K562 (cell line): Measurements from ENCODE around the gene FLT1. TPM values are rescaled to one million over a fixed set of nuclear protein-coding genes. Genes with fewer than 3 reads are reported as not detected.

Source experiments
- BHLHE40 ChIP-seq: IDR thresholded peaks from 2 replicates; pipeline ENCODE4 v1.6.1; 2011; ENCODE audit warnings: low read length, improper control_type of control experiment
- BRD4 ChIP-seq: fragments of 200-600 bp; sonication (generic); IDR thresholded peaks from 2 replicates; pipeline ENCODE4 v1.6.1; 2017; ENCODE audit warnings: inconsistent platforms
- CBFA2T2 ChIP-seq: fragments of 450-650 bp; conservative IDR thresholded peaks from 2 replicates; pipeline ENCODE4 v1.6.1; 2017; ENCODE audit warnings: mild to moderate bottlenecking
- CBX1 ChIP-seq: sonication (generic); IDR thresholded peaks from 2 replicates; pipeline ENCODE4 v1.6.1; 2016; ENCODE audit warnings: antibody characterized with exemption, low read depth, mild to moderate bottlenecking
- CHCHD3 ChIP-seq: fragments of 250-450 bp; sonication (Bioruptor Pico); IDR thresholded peaks from 2 replicates; pipeline ENCODE4 v2.1.2; 2022; ENCODE audit warnings: mild to moderate bottlenecking
- HCFC1 ChIP-seq: IDR thresholded peaks from 2 replicates; pipeline ENCODE4 v1.6.1; 2012; ENCODE audit warnings: low read depth, low read length, improper control_type of control experiment
- LARP7 ChIP-seq: fragments of 450-650 bp; IDR thresholded peaks from 2 replicates; pipeline ENCODE4 v1.6.1; 2016
- RBM14 ChIP-seq: fragments of 200-400 bp; formaldehyde crosslinking; IDR thresholded peaks from 2 replicates; pipeline ENCODE4 v1.6.1; 2018; ENCODE audit warnings: low read depth, mild to moderate bottlenecking, low read length, moderate library complexity, borderline replicate concordance; ENCODE audit not compliant: insufficient read depth
- TARDBP ChIP-seq: fragments of 450-650 bp; IDR thresholded peaks from 2 replicates; pipeline ENCODE4 v1.6.1; 2016
- ZNF184 ChIP-seq: sonication (generic); formaldehyde crosslinking; IDR thresholded peaks from 2 replicates; pipeline ENCODE4 v1.5.0; 2020; ENCODE audit warnings: missing genetic modification reagents
- ZNF253 ChIP-seq: fragments of 250-450 bp; sonication (Bioruptor Pico); conservative IDR thresholded peaks from 2 replicates; pipeline ENCODE4 v1.6.1; 2021; ENCODE audit warnings: mild to moderate bottlenecking
- ZNF311 ChIP-seq: fragments of 250-450 bp; sonication (Bioruptor Pico); IDR thresholded peaks from 2 replicates; pipeline ENCODE4 v1.4.0; 2020; ENCODE audit warnings: mild to moderate bottlenecking, moderate library complexity
- ZNF408 ChIP-seq: fragments of 250-450 bp; sonication (Bioruptor Pico); IDR thresholded peaks from 2 replicates; pipeline ENCODE4 v1.4.0; 2020; ENCODE audit warnings: low read depth, mild to moderate bottlenecking, moderate library complexity
- ZNF507 ChIP-seq: conservative IDR thresholded peaks from 2 replicates; pipeline ENCODE4 v1.6.1; 2017; ENCODE audit warnings: missing genetic modification characterization, missing compliant biosample characterization
- ZSCAN32 ChIP-seq: fragments of 450-650 bp; formaldehyde crosslinking; IDR thresholded peaks from 2 replicates; pipeline ENCODE4 v1.4.0; 2020; ENCODE audit warnings: mild to moderate bottlenecking, moderate library complexity
- polyA plus RNA-seq, 8 experiments: library from polyadenylated mRNA; depleted of rRNA in 4 of 8; stranded (reverse) in 5 of 8; unstranded in 3 of 8; fragments of >200 nt; fragmentation: Nextera tagmentation in 2 of 8; fragmentation: Illumina TruSeq in 1 of 8; extraction: Ambion mirVana in 2 of 8; extraction: Trizol in 1 of 8; gene quantifications; 2 replicates each; pipeline versions ENCODE4 v1.2.1 to v1.2.3, GENCODE V29; 2011 to 2014; ENCODE audit warnings: inconsistent platforms in 1 of 8, missing spikeins in 1 of 8
- total RNA-seq, 7 experiments: library from RNA; depleted of rRNA in 6 of 7; stranded (reverse); fragments of >200 nt in 6 of 7; fragmentation: Illumina TruSeq in 2 of 7; extraction: Trizol in 2 of 7; gene quantifications; 2 replicates each; pipeline versions ENCODE4 v1.2.1 to v1.2.3, GENCODE V29; 2011 to 2021; ENCODE audit warnings: low replicate concordance in 1 of 7
- TF ChIP-seq, protein P1 (sequence below): IDR thresholded peaks from 2 replicates; pipeline ENCODE4 v1.6.1; 2011; ENCODE audit not compliant: insufficient read length; ENCODE audit errors: extremely low read depth
- TF ChIP-seq, protein P2 (sequence below): sonication (generic); formaldehyde crosslinking; IDR thresholded peaks from 2 replicates; pipeline ENCODE4 v1.8.0; 2022; ENCODE audit warnings: mild to moderate bottlenecking, missing genetic modification reagents
- TF ChIP-seq, protein P3 (sequence below): sonication (generic); formaldehyde crosslinking; IDR thresholded peaks from 2 replicates; pipeline ENCODE4 v1.8.1; 2023; ENCODE audit warnings: mild to moderate bottlenecking, missing genetic modification reagents
- TF ChIP-seq, protein P4 (sequence below): fragments of 250-450 bp; sonication (Bioruptor Pico); IDR thresholded peaks from 2 replicates; pipeline ENCODE4 v1.4.0; 2020

Gene FLT1
- total and polyA plus RNA-seq, 9 of the 15 experiments (the other 6 are each of a cell fraction or from before 2014, with no cell fraction given), result 0.01 to 2.0 (median 0.22) TPM

DNA sequence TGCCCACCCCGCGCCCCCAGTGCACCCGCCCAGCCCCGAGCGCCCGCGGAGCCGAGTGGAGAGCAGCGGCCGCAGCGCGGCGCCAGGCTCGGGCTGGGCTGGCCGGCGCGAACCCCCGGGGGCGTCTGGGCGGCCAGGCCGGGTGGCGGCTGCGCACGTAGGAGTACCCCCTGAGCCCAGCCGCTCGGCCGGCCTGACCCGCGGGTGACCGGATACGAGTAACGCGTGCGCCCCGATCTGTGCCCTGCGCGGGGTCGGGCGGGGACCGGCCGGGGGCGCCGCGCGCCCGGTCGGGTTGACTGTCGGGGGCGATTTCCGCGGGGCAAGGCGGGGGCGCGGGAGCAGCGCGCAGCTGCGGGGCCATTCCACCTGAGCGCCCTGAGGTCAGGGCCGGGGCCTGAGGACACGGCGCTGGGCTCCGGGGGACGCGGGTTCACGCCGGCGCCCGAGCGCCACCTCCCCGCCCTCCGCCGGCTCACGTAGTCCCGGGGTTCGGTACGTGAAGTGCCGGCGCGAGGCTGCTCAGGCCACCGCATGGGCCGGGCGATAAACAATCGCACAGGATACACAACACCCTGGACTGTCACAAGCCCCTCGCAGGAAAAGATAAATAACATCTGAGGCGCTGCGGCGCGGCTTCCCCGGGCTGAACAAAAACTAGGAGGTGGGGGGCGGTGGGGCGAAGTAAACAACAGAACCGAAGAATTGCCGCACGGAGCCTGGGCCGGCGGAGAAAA is 37.6 kb upstream of the FLT1 start (continued):
- no peak for TF ChIP-seq ZNF253 (CRISPR knock-in tag)
- no peak for TF ChIP-seq ZSCAN32 (CRISPR knock-in tag)
- no peak for TF ChIP-seq ZNF311 (CRISPR knock-in tag)
- TF ChIP-seq, protein P1, sequence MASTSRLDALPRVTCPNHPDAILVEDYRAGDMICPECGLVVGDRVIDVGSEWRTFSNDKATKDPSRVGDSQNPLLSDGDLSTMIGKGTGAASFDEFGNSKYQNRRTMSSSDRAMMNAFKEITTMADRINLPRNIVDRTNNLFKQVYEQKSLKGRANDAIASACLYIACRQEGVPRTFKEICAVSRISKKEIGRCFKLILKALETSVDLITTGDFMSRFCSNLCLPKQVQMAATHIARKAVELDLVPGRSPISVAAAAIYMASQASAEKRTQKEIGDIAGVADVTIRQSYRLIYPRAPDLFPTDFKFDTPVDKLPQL, result no peak
- TF ChIP-seq, protein P2, sequence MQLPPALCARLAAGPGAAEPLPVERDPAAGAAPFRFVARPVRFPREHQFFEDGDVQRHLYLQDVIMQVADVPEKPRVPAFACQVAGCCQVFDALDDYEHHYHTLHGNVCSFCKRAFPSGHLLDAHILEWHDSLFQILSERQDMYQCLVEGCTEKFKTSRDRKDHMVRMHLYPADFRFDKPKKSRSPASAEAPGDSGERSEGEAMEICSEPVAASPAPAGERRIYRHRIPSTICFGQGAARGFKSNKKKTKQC (CRISPR knock-in tag), result no peak
- no peak for TF ChIP-seq RBM14
- peak; percentile 91 for TF ChIP-seq CBFA2T2
- no peak for TF ChIP-seq BRD4
- no peak for TF ChIP-seq ZNF408 (CRISPR knock-in tag)
- no peak for TF ChIP-seq CBX1
- no peak for TF ChIP-seq CHCHD3 (CRISPR knock-in tag)
- no peak for TF ChIP-seq HCFC1
- TF ChIP-seq, protein P3, sequence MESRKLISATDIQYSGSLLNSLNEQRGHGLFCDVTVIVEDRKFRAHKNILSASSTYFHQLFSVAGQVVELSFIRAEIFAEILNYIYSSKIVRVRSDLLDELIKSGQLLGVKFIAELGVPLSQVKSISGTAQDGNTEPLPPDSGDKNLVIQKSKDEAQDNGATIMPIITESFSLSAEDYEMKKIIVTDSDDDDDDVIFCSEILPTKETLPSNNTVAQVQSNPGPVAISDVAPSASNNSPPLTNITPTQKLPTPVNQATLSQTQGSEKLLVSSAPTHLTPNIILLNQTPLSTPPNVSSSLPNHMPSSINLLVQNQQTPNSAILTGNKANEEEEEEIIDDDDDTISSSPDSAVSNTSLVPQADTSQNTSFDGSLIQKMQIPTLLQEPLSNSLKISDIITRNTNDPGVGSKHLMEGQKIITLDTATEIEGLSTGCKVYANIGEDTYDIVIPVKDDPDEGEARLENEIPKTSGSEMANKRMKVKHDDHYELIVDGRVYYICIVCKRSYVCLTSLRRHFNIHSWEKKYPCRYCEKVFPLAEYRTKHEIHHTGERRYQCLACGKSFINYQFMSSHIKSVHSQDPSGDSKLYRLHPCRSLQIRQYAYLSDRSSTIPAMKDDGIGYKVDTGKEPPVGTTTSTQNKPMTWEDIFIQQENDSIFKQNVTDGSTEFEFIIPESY (CRISPR knock-in tag), result peak; percentile 49; the same call in 1 of the 2 replicates
- TF ChIP-seq, protein P4, sequence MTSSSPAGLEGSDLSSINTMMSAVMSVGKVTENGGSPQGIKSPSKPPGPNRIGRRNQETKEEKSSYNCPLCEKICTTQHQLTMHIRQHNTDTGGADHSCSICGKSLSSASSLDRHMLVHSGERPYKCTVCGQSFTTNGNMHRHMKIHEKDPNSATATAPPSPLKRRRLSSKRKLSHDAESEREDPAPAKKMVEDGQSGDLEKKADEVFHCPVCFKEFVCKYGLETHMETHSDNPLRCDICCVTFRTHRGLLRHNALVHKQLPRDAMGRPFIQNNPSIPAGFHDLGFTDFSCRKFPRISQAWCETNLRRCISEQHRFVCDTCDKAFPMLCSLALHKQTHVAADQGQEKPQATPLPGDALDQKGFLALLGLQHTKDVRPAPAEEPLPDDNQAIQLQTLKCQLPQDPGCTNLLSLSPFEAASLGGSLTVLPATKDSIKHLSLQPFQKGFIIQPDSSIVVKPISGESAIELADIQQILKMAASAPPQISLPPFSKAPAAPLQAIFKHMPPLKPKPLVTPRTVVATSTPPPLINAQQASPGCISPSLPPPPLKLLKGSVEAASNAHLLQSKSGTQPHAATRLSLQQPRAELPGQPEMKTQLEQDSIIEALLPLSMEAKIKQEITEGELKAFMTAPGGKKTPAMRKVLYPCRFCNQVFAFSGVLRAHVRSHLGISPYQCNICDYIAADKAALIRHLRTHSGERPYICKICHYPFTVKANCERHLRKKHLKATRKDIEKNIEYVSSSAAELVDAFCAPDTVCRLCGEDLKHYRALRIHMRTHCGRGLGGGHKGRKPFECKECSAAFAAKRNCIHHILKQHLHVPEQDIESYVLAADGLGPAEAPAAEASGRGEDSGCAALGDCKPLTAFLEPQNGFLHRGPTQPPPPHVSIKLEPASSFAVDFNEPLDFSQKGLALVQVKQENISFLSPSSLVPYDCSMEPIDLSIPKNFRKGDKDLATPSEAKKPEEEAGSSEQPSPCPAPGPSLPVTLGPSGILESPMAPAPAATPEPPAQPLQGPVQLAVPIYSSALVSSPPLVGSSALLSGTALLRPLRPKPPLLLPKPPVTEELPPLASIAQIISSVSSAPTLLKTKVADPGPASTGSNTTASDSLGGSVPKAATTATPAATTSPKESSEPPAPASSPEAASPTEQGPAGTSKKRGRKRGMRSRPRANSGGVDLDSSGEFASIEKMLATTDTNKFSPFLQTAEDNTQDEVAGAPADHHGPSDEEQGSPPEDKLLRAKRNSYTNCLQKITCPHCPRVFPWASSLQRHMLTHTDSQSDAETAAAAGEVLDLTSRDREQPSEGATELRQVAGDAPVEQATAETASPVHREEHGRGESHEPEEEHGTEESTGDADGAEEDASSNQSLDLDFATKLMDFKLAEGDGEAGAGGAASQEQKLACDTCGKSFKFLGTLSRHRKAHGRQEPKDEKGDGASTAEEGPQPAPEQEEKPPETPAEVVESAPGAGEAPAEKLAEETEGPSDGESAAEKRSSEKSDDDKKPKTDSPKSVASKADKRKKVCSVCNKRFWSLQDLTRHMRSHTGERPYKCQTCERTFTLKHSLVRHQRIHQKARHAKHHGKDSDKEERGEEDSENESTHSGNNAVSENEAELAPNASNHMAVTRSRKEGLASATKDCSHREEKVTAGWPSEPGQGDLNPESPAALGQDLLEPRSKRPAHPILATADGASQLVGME (CRISPR knock-in tag), result no peak
- TF ChIP-seq ZNF507 (tag), result no peak
- TF ChIP-seq TARDBP, result no peak
- TF ChIP-seq BHLHE40, result no peak; the same call in 1 of the 2 replicates
- TF ChIP-seq LARP7, result no peak
- no peak for TF ChIP-seq ZNF184 (CRISPR knock-in tag)
- TF ChIP-seq, all 486 proteins: peak for 107
